HCEC 1CT (cell line): ENCODE measurements around the gene GRAMD1A.
"Not testable (repeated sequence)": the region's sequence is repeated elsewhere in the genome, so short reads cannot be mapped to it uniquely, and the experiment has no call there.

Experiments
- DNase-seq: peaks from one replicate; pipeline ENCODE4 v3.0.0-alpha.2; 2017

Gene GRAMD1A

DNA sequence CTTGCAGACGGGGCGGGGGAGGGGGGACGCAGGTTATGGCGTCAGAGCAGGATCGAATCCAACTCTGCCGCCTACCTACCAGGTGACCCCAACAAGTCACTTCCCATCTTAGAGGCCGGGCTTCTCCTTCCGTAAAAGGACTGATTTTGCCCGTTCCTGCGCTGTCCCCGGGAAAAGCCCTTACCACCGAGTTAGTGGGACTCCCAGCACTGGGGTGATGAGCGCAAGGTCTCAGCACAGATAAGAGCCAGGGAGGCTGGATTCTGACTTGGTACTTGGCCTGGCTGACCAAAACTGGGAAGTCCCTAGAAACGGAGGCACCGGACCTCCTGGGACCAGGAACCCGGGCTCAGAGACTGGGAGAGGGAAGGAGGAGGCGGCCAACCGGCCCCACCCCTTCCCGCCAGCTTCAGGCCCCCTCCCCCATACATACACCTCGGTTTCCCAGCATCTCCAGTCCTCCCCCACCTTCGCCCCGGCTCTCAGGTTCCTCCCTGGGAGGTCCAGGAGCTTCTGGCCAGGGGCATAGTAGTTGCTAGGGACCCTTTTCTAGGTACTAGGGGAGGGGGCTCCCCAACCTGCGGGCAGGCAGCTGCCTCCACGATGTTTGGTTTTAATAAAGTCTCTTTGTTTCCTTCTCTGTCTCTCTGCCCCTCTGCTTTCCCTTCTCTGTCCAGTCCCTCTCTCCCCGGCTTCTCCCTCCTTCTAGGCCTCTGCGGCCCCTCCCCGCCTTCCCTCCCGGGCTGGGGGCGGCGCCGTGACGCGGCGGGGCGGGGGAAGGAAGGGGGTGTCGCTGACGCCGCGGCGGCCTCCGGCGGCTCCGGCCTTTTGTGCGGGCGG lies at the start of gene GRAMD1A:
Gene GRAMD1A, plus strand, starts transcription at position 826 of the 840 bp plus-strand sequence. CDS start 156 bp downstream, outside the sequence.
- DNase-seq, result peak; percentile 71

- no peak for DNase-seq
Measured at GRCh38 chr19:34953092-34953491, 47.0 kb upstream of the GRAMD1A start.

GRCh38 chr19:34957830-34958751 lies 42.0 kb upstream of the GRAMD1A start:
- no peak for DNase-seq

GRCh38 chr19:34959021-34959420 lies 41.1 kb upstream of the GRAMD1A start:
- DNase-seq, result no peak

DNA sequence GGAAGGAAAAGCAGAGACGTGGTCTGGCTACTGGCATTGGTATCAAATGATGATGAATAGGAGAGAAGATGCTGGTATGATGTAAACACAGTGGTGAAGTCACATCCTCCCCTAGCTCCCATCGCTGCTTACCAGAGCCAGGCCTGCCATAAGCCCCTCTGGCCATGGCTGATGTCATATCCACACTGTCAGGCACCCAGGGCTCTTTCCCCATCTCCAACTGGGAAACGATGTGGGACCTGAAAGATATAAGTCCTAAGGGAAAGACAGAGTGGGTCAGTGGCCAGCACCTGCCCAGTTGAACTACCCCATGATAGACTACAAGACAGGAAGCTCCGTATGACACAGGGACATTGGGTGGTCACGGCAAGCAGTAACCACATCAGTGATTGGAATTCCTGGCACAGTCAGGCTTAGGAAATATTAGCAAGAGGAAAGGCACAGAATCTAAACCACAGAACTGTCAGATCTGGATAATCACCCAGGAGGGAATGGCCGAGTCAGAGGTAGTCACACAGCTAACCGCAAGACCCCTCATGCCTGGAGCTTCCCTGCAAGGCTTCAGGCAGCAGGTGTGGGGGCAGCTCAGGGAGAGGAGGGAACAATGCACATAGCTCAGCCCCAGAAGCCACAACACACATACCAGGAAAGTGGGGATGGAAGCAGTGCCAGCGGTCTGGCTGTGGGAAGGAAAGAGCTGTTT lies 39.9 kb upstream of the GRAMD1A start:
- DNase-seq, result no peak

GRCh38 chr19:34960940-34961679 lies 39.0 kb upstream of the GRAMD1A start:
- no peak for DNase-seq

DNA sequence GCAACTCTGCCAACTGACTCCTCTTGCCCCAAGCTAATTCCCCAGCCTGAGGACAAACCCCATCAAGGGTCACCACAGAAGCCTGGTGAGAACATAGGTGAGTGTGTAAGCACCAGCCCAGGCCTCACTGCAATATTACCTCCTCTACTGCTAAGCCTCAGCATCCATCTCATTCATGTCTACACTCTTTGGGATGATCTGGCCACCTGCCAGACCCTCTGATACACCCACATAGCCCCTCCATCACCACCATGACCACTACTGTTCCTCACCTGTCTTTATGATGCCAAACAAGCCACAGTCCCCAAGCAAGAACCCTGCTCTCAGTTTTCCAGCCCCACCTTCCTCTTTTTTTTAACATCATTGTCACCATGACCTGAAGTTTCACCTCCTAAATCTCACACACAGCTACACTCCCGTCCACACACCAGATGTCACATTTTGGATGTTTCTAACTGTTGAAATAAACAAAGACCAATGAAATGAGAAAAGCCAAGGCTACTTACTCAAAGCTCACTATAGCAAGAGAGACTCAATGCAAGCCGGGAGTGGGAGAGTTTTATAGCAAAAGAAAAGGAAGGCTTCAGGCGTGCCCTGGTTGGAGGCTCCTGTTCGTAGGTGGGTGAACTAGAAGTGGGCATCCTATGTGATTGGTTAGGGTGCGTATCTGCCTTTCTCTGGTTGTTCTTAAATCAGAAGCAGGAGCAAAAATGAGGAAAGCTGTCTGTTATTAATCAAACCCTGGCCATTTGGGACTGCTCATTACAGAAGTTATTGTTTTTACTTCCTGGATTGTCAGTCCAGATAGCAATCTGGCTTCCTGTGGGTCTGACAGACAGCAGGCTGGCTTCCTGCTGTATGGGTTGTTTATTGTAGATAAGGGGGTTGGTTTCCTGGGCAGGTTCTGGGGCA lies 38.1 kb upstream of the GRAMD1A start:
- DNase-seq, result no peak

- DNase-seq, result no peak
Measured at GRCh38 chr19:34962687-34963572, 37.2 kb upstream of the GRAMD1A start.

GRCh38 chr19:34963573-34964406 lies 36.3 kb upstream of the GRAMD1A start, which contains the start of gene ZNF792:
Gene ZNF792, minus strand, starts transcription at chr19:34964229. Its CDS starts 567 bp downstream, at chr19:34963662.
- DNase-seq, result peak; percentile 17

DNA sequence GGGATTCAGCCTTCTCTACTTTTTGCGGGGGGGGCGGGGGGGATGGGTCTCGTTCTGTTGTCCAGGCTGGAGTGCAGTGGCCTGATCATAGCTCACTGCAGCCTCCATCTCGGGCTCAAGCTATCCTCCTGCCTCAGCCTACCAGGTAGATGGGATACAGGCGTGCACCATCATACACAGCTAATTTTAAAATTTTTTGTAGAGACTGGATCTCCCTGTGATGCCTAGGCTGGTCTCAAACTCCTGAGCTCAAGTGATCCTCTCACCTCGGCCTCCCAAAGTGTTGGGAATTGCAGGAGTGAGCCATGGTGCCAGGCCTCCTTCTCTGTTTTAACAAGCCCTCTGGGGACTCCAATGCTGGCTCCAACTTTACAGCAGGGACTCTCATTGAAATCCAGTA lies 35.5 kb upstream of the GRAMD1A start:
- no peak for DNase-seq

- not testable (repeated sequence) for DNase-seq
Measured at GRCh38 chr19:34965505-34965904, 34.6 kb upstream of the GRAMD1A start.

DNA sequence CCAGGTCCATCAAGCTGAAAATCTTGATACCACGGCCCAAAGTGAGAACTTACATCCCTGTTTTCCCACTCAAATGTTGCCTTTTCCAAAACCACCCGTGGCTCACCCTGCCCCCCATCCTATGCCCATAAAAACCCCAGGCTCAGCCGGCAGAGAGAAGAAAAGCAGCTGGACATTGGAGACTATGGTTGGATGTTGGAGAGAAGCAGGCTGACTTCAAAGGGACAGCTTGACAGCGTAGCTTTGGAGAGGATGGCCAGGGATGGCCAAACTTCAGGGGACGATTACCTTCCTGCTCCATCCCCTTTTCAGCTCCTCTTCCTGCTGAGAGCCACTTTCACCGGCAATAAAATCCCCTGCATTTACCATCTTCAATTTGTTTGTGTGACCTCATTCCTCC lies 32.6 kb upstream of the GRAMD1A start:
- no peak for DNase-seq

- no peak for DNase-seq
Measured at GRCh38 chr19:34969721-34970120, 30.4 kb upstream of the GRAMD1A start.

DNA sequence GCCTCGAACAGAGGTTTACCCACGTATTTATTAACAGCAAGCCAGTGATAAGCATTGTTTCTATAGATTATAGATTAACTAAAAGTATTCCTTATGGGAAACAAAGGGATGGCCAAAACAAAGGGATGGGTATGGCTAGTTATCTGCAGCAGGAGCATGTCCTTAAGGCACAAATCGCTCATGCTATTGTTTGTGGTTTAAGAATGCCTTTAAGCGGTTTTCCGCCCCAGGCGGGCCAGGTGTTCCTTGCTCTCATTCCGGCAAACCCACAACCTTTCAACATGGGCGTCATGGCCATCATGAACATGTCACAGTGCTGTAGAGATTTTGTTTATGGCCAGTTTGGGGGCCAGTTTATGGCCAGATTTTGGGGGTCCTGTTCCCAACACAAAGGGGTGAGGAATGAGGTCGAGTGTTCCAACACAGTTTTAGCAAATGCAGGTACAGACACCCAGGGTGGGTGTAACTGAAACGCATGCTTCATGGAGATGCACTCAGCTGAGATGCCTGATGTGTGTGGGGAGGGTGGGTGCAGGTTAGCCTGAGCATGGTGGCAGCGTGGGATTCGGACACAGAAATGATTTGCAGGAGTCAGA lies 29.8 kb upstream of the GRAMD1A start:
- DNase-seq, result not testable (repeated sequence)

DNA sequence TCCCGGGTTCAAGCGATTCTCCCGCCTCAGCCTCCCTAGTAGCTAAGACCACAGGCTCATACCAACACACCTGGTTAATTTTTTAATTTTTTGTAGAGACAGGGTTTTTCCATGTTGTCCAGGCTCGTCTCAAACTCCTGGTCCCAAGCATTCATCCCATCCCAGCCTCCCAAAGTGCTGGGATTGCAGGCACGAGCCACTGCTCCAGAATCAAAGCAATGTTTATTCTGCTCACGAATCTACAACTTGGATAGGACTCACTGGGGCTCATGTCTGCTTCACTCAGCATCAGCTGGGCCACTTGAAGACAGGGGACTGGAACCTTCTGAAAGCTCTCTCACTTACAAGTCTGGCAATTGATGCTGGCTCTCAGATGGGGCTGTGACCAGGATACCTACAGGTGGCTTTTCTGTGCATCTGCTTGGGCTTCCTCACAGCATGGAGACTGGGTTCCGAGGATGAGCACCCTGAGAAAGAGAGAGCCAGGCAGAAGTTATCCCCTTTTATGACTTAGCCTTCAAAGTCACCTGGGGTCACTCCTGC lies 27.9 kb upstream of the GRAMD1A start:
- DNase-seq, result no peak

- DNase-seq, result peak; percentile 36
Measured at GRCh38 chr19:34974646-34975045, 25.5 kb upstream of the GRAMD1A start.

DNA sequence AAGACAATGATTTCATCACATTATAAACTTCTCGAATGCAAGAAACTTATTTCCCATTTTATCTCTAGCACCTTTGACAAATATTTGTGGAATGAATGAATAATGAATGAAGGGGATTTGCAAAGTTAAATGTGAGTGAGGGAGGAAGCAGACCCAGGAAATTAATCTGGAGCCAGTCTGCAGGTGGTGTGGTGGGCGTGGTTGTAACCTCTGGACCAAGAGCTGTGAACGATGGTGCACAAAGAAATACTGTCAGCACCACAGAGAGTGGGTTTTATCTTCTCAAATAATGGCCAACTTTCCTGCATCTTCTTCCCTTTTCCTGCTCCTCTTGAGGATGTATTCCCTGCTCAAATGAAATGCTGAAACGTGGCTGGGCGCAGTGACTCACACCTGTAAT lies 25.1 kb upstream of the GRAMD1A start:
- no peak for DNase-seq

DNA sequence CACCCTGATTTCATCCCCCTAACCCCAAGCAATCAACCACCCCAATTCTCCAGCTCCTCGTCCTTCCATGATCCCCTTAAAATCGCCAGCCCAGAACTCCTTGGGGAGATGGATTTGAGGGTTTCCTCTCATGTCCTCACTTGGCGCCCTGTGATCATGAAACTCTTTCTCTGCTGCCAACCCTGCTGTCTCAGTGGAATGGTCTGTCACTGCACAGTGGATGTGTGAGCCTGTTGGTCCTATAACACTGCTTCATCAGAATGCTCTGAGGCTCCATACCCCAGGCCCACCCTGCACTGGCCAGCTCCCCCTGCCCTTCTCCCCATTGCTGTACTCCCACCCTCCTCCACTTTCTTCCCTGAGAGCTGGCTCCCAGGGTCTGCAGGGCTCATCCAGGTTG lies 23.5 kb upstream of the GRAMD1A start:
- DNase-seq, result no peak
